ENCODE results near the gene NUDT14.

The NUDT14 gene

DNA sequence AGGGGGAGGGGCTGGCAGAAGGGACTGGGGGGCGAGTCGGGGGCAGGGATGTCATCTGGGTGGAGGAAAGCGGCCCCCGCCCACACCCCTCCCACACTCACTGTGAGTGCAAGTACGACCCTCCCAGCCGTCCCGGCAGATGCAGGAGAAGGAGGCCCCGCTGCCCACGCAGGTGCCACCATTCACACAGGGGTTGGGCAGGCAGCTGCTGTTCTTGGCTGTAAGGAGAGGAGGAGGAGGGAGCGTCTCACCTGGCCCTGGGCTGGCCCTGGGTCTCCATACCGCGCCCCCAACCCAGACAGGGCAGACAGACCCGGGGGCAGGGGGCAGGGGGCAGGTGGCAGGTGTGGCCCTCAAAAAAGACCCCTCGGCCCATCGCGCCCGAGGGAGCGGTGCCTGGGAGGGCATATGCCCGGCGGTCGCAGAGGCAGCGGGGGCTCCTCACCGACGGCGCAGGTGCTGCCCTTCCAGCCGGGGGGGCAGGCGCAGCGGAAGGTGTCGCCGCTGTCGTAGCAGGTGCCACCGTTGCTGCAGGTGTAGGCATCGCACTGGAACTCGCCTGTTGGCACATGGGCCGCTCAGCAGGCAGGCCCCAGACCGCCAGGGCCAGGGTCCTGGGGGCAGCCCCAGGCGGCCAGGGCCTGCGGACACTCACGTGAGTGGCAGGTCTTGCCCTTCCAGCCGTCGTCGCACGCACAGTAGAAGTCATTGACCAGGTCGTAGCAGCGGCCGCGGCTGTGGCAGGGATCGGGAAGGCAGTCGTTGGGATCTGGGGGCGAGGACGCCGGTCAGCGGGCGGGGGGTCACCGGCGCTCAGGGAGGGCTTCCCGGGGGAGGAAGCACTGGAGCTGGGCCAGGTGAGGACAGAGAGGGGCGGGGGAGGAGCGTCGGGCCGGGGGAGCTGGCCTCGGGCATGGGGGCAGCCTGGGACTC, 33.2 kb downstream of the NUDT14 start:
- DNase-seq (ENCODE audit: low spot score): no peak
- FAIRE-seq: no peak

DNA sequence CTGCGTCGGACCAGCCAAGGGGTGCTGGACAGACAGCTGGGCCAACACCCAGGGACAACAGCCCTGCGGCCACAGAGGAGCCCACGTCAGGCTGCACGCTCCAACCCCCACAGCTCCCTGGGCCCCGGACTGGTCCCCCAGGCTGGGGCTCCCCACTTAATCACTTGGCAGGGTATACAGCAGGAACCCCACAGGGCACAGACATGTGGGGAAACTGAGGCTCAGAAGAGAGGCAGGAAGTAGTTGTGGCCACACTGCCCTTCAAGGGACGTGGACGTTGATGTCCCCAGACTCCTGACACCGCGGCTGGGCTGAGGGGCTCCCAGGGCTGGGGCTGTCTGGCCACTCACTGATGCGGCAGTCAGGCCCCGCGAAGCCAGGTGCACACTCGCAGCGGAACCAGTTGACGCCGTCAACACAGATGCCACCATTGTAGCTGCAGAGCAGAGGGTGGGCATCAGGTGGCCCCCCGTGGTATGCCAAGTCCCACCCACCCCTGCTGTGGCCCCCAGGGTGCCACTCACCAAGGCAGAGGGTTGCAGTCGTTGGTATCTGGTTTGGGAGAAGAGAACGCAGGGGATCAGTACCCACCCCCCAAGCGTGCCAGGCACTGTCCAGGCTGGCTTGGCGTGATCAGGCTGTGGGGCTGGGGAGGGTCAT, 34.0 kb downstream of the NUDT14 start:
- no peak for DNase-seq (ENCODE audit: low spot score)
- no peak for FAIRE-seq

DNA sequence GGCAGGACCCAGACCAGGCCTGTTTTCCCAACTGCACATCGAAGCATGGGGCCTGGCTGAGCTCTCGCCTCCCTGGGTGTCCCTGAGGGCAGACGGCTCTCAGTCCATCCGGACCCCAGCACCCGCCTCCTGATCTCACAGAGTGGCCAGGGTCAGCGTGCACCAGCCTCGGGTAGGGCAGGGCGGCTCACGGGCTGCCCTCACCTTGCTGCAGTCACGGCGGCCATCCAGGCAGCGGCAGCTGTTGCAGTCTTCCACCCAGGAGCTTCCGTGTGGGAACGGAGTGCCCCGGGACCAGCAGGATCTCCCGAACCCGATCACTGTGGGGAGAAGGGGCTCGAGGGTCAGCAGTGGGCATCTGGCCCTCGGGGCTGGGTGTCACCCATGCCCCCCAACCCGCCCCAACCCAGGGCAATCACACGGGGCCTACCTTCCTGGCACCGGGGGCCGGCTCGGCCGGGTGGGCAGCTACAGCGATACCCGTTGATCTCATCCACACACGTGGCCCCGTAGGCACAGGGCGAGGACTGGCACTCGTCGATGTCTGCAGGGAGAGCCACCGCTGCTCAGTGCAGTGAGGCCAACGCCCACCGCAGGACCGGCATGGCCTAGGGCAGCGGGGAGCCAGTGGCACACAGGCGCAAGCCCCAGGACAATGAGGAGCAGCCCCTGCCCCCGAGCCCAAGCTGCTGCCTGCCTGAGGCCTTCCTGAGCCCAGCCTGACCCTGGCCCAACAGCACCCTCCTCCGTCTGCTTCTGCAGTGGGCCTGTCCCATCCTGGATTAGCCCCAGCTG, 34.7 kb downstream of the NUDT14 start:
- DNase-seq (ENCODE audit: low spot score) (no peak), FAIRE-seq (no peak)

DNA sequence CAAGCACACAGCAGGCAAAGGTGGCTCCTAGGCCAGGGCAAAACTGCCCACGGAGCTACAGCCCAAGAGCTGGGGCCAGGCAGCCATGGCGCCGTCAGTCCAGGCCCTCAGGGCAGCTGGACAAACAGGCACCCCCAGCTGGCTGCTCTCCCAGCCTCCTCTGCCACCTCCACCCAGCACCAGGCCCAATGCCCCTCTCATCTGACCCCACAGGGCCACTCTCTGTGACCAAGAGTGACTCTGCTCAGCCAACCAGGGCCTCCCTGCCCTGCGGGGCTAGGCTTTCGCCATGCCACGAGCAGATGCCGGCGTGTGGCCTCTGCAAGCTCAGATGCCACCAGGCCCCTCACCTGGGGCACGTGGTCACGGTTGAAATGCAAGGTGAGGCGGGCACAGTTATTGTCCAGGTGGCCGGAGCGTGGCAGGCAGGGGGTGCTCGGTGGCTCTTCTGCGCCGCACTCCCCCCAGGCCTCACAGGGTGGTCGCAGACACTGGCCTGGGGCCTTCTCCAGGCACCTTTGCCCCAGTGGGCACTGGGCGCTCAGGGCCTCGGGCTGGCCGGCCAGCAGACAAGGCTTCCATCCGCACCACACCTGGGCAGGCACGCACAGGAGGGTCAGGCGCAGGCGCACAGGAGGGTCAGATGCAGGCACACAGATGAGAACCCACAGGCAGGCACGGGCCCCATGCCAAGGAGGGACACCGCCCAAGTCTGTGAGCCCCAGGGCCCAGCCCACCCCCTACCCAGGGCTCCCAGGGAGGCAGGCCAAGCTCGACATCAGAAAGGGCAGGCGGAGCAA, 35.5 kb downstream of the NUDT14 start:
- no peak for DNase-seq (ENCODE audit: low spot score)
- FAIRE-seq: no peak

DNA sequence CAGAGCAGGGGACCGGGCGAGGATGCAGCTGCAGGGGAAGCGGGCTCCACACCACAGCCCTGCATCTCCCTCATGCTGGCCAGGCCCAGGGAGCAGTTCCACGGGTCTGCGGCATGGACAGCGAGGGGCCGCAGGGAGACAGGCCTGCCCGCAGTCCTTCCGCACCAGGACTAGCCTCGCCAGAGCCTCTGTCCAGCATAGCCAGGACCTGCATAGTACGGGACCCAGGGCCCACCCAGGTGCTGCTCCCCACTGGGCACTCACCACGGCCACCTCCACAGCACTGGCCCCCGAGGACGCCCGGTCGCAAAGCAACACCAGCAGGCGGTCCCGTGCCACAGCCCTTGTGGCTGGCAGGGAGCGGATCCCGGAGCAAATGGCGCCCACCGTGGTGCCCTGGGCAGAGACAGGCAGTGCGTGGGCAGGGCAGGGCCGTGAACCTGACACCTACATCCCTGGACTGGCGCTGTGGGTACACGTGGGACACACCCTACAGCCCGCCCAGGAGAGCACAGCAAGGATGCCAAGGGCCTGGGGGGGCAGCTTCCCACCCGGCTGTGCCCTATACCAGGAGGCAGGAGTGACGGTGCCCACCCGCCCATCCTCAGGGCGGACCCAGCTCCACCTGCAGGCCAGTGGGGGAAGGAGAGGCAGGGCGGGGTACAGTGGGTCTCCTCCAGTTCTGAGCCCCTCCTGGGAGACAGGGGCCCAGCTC, 36.3 kb downstream of the NUDT14 start:
- DNase-seq (ENCODE audit: low spot score) (no peak), FAIRE-seq (no peak)

DNA sequence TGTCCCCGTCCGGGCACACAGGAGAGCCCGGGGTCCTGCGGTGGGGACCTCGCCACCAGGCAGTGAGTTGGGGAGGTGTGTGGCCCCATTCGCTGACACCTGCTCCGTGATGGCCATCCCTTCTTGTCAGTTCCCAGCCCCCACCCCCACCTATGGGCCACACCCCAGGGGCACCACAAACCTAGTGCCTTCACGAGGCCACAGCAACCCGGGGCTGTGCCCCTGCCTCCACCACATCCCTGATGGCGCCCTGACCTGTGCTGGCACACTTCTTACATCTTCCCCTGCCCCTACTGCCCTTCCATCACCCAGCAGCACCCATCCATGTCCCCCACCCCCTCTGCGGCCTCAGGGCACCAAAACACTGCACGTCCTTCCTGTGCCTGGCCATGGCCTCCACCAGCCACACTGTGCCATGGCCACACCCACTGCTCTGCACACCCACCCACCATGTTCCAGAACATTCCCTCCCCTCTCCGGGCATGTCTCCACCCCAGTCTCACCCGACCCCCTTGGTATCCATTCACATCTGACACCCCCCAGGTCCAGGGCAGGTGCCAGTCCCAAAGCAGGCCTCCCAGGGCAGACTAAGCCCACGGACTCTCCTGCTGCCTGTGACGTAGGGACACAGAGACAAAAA, 37.0 kb downstream of the NUDT14 start:
- DNase-seq (ENCODE audit: low spot score) (no peak), FAIRE-seq (no peak)

DNA sequence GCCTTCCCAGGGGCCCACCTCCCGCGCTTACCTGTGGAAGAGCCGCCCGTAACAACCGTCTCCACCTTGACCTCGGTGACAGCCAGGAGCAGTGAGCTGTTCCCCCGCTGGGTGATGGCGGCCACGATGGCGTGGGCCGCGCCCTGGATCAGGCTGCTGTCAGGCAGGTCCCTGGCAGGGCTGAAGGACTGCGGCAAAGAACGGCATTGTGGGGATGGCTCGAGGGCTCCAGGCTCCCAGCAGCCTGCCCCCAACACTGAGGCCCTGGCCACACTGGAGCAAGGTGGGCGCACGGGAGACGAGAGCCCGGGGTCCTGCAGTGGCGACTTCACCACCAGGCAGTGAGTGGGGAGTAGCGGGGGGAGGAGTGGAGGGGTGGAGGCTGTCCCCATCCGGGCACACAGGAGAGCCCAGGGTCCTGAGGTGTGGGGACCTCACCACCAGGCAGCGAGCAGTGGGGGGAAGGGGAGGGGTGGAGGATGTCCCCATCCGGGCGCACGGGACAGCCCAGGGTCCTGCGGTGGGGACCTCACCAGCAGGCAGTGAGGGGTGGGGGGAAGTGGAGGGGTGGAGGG, 37.6 kb downstream of the NUDT14 start:
- no peak for DNase-seq (ENCODE audit: low spot score)
- no peak for FAIRE-seq

DNA sequence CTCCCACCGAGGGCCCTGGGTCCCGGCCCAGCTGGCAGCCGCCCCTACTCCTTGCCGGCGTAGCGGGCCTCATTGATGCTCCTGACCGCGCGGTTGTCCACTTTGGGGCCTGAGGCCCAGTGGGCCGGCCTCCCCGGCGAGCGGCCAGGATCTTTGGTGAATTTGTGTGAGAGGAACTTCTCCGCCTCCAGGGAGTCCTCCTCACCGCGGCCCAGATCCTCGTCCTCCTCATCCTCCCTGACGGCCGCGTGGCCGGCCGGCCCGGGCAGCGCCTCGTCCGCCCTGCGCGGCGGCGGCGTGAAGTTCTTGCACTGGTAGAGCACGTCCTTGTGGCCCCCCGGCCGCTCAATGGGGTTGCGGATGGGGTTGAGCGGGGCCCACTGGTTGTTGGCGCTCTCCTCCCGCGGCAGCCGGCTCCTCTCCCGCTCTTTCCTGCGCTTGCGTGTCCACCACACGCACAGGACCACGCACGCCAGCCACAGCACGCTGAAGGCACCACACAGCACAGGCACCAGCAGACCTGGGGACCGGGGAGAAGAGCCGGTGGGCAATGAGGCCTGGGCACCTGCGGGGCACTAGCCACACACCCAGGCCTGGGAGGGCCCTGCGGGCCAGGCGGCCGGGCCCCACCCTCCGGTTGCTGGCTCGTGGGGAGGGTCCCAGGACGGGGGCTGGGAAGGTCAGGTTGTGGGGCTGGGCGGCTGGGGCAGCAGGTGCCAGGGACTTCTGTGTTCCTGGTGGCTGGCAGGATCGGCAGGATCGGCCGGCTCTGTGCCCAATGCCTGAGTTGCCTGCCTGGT, 38.3 kb downstream of the NUDT14 start:
- FAIRE-seq (no peak), DNase-seq (ENCODE audit: low spot score) (no peak)

DNA sequence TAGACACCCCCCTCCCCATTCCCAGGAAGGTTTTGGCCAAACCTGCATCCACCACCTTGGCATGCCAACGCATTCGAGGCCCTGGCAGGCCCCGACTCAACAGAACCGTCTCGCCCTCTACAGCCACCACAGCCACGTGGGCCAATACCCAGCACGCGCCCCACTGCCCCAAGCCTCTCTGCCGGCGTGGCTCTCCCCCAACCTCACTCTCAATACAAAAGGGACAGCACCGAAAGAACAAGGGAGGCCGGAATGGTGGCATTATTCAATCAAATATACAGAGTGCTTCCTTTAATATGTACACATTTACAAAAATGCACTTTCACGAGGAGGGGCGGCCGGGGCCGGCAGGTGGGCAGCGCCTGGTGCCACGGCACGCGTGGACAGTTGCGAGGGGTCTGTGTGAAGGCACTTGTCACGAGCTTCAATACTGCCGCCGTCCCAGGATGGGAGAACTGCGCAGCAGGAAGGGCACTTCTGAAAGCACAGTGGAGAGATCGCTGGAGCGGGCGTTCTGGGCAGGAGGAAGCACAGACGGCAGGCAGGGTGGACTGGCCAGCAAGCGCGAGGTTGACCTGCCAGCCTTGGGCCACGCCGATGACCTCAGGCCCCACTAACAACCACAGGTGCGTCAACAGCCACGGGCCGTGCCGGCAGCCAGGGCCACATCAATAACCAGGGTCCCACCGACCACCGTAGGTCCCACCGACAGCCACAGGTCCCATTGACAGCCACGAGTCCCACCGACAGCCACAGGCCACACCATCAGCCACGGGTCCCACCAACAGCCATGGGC, 39.4 kb downstream of the NUDT14 start:
- FAIRE-seq: no peak

DNA sequence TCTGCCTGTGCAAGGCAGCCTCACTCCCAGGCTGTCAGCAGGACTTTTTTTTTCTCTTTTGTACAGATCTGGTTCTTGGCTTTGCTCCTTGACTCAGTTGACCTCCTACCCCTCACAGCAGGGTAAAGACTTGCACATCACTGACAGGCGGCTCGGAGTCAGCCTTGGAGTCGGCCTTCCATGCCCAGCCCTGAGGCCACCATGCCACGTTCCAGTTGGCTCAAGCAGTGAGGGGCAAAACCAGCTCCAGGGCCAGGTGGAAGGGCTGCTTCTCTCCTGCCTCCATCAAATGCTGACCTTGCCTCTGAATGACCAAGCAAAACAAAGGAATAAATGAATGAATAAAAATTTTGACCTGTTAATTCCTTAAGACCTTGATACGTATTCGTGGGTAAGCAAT, 40.1 kb downstream of the NUDT14 start:
- DNase-seq (ENCODE audit: low spot score) (no peak), FAIRE-seq (no peak)

More for the DNA sequence above, 39.4 kb downstream of the NUDT14 start:
- no peak for DNase-seq (ENCODE audit: low spot score)

DNA sequence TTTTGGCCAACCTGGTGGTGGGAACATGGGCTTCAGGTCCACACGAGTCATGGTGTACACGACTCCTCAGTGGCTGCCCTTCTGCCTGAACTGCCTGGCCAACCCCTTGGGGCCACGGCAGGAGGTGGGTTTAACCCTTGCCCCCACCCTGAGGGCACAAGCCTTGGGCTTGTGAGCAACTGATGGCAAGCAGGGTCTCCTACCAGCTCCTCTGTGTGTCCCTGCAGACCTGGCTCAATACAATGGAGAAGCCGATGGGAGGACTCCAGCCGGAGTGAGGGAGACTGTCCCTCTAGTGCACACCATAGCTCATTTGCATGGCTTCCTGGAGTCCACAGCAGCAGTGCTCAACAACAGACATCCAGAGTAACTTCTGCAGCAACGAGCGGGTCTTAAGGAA, 40.5 kb downstream of the NUDT14 start:
- FAIRE-seq: no peak
- DNase-seq (ENCODE audit: low spot score): no peak

DNA sequence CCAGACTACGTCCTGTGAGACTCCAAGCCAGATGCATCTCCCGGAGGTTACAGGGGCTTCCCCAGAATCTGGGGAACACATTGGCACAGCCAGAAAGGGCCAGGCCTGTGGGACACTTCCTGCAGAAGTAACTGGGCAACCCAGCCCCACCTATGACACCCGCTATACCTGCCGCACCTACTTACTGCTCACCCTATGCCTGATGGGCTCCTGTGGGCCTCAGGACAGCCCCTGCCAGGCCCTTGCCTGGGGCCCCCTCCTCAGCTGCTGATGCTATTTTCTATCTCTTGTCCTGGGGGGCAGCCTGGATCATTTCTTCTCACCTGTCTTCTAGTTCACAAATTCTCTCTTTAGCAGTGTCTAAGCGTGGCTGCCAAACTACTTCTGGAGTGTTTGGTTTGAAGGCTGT, 41.3 kb downstream of the NUDT14 start:
- FAIRE-seq: no peak

DNA sequence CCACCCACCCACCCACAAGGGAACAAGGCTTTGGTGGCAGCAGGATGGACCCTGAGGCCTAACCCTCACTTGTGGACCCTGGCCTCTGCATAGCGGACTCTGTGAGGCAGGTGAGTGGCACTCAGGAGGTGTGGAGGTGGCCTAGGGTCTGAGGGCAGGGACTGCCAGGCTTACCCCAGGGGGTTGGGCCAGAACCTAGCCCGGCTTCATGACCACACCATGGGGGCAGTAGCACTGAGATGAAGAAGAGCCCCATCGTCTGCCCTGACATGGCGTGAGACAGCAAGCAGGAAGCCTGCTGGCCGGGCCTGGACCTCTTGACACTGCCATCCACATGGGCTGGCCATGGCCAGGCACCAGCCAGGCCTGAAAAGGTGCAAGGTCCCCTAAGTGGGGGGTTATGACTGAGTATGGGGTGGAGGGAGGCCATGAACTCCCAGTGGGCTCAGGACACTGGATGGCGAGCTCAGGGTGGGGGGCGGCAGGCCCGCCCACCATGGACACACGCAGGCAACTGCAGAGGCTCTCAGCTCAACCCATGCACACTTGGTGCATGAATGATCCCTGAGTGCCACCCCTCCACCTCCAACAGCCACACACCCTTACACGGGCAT, 41.8 kb downstream of the NUDT14 start:
- FAIRE-seq (no peak), DNase-seq (ENCODE audit: low spot score) (no peak)

More for the DNA sequence above, 41.3 kb downstream of the NUDT14 start:
- DNase-seq (ENCODE audit: low spot score): no peak

DNA sequence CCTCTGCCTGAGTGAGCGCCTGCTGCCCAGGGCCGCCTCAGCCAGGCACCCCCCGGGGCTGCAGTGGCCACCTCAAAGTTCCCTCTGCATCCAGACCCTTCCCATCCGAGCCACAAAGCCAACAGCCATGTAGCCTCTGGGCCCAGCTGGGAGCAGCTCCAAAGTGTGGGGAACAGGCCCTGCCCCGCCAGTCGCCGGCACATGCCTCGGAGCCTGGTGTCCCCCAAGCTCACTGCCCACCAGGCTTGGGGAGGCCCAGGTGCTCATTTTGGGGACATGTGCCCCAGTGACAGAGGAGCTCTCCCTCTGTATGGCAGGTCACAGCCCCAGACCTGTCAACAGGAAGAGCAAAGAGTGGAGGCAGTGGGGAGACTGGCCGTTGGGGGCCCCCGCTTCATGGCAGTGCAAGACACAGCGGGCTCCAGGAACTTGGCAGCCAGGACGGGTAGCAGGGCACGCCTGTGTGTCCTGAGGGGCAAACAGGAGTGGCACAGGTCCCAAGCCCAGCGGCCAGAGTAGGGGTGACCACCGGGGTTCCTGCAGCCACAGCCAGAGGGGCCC, 42.5 kb downstream of the NUDT14 start:
- DNase-seq (ENCODE audit: low spot score) (no peak), FAIRE-seq (no peak)

DNA sequence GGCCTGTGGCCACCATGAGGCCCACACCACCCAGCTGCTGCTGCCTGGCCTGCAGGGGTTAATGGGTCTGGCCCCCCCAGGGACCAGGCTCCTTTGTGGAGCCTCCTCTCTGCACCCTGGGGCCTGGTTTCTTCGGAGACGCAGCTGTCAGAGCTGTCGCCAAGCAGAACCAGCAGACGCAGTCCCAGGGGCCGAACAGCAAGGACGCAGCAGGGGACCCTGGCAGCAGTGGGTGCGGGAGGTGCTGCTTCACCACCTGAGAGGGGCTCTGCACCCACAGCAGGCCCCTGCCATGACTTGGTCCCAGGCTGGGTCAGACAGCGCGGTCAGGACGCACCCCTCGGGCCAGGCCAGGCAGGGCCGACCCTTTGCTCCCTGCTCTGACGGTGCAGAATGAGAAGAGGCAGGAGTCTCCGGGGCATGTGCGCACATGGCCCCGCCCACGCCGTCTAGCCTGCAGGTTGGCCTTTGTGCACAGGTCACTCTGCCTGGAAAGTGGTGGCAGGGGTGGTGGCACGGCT, 43.0 kb downstream of the NUDT14 start:
- no peak for DNase-seq (ENCODE audit: low spot score)
- FAIRE-seq: no peak

DNA sequence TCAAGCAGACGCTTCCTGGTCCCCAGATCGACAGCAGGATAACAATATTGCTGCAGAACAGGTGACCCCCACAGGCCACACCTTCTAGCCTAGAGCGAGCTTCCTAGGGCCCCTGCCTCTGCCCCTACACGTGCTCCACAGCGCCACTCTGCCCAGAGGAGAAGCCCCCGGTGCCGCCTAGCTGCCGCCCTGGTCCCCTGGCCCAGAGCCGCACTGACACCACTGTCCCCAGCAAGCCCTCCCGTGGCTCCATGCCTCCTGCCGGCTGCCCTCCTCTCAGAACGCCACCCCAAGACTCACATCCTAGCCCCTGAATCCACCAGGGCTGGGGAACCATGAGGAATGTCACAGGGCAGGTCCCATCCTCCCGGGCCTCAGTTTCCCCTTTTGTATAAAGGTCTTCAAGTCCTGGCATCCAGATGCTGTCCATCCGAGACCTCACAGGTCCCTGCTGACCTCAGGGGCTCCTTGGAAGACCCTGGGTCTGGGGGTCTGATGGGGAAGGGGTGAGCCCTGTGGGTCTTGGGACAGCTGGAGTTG, 43.6 kb downstream of the NUDT14 start:
- no peak for DNase-seq (ENCODE audit: low spot score)
- FAIRE-seq: no peak

Data from urothelium cell line (cell line).